ENCODE measurements around the gene VARS2.
A peak's percentile ranks its signal among the peaks of the same experiment; 100 is the strongest.
"Not testable (repeated sequence)": the region's sequence is repeated elsewhere in the genome, so short reads cannot be mapped to it uniquely, and the experiment has no call there.

Gene VARS2

GRCh38 chr6:30954631-30955366, 40.8 kb downstream of the VARS2 start:
- no peak for FAIRE-seq
- DNase-seq (ENCODE audit: extremely low spot score, insufficient read length, low read depth) = no peak

GRCh38 chr6:30955367-30956042, 41.5 kb downstream of the VARS2 start:
- no peak for FAIRE-seq
- DNase-seq (ENCODE audit: extremely low spot score, insufficient read length, low read depth) = peak; percentile 55

- DNase-seq (ENCODE audit: extremely low spot score, insufficient read length, low read depth) = no peak
- no peak for FAIRE-seq
Observed at GRCh38 chr6:30957716-30958115, 43.7 kb downstream of the VARS2 start.

- no peak for FAIRE-seq
- no peak for DNase-seq (ENCODE audit: extremely low spot score, insufficient read length, low read depth)
Observed at GRCh38 chr6:30960907-30961673, 47.1 kb downstream of the VARS2 start.

- no peak for DNase-seq (ENCODE audit: extremely low spot score, insufficient read length, low read depth)
- FAIRE-seq = no peak
Observed at GRCh38 chr6:30962716-30963115, 48.7 kb downstream of the VARS2 start.

GRCh38 chr6:30963641-30964040, 49.6 kb downstream of the VARS2 start:
- DNase-seq (ENCODE audit: extremely low spot score, insufficient read length, low read depth) = no peak
- no peak for FAIRE-seq

GRCh38 chr6:30964075-30964474, 50.0 kb downstream of the VARS2 start:
- FAIRE-seq = no peak

GRCh38 chr6:30965140-30965601, 51.1 kb downstream of the VARS2 start:
- no peak for FAIRE-seq

More at GRCh38 chr6:30964075-30964474, 50.0 kb downstream of the VARS2 start:
- no peak for DNase-seq (ENCODE audit: extremely low spot score, insufficient read length, low read depth)

GRCh38 chr6:30966154-30966553, 52.1 kb downstream of the VARS2 start:
- peak; percentile 50 for FAIRE-seq

More at GRCh38 chr6:30965140-30965601, 51.1 kb downstream of the VARS2 start:
- DNase-seq (ENCODE audit: extremely low spot score, insufficient read length, low read depth) = no peak

GRCh38 chr6:30969171-30969570, 55.1 kb downstream of the VARS2 start:
- DNase-seq (ENCODE audit: extremely low spot score, insufficient read length, low read depth); FAIRE-seq: not testable (repeated sequence)

More at GRCh38 chr6:30966154-30966553, 52.1 kb downstream of the VARS2 start:
- DNase-seq (ENCODE audit: extremely low spot score, insufficient read length, low read depth) = no peak

GRCh38 chr6:30970946-30971345, 56.9 kb downstream of the VARS2 start:
- DNase-seq (ENCODE audit: extremely low spot score, insufficient read length, low read depth) (no peak), FAIRE-seq (no peak)

GRCh38 chr6:30972816-30973215, 58.8 kb downstream of the VARS2 start:
- DNase-seq (ENCODE audit: extremely low spot score, insufficient read length, low read depth) = no peak
- FAIRE-seq = no peak

- no peak for DNase-seq (ENCODE audit: extremely low spot score, insufficient read length, low read depth)
- FAIRE-seq = no peak
Observed at GRCh38 chr6:30974490-30975252, 60.6 kb downstream of the VARS2 start.
